ENCODE measurements around the gene NRCAM.

The NRCAM gene

GRCh38 chr7:108225531-108226181, 230.6 kb downstream of the NRCAM start:
- H3K27me3 ChIP-seq (ENCODE audit: control insufficient read depth, insufficient read depth, low read length) = no peaks in the 10 kb centered on the region
- no peak overlapping the region for H3K9ac ChIP-seq (ENCODE audit: low read depth, low read length)
- no peaks in the 10 kb centered on the region for H3K4me1 ChIP-seq (ENCODE audit: control insufficient read depth, insufficient read depth, low read length)
- H3K4me3 ChIP-seq (ENCODE audit: low read depth, low read length) = no peak overlapping the region
- H3K36me3 ChIP-seq (ENCODE audit: control insufficient read depth, insufficient read depth, low read length) = no peaks in the 10 kb centered on the region
- H3K9me3 ChIP-seq (ENCODE audit: control insufficient read depth, insufficient read depth, low read length) = no peaks in the 10 kb centered on the region

DNA sequence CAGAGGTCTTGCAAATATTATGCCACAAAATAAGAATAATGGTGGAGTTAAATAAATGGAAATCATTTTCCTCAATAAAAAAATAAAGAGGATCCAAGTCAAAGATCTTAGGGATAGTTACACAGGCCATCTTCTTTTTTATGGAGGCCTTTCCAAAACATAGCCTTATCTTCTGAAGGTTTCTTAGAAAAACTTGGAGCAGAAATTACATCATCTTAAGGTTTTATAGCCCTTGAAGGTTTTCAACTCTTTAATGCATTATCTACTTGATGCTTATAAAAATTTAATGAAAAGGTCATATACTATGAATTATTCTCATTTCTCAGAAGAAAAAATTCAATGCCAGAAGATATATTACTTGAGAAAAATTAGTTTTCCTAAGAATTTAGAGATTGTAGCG, 231.8 kb downstream of the NRCAM start:
- Histone ChIP-seq H3K4me1 (ENCODE audit: control insufficient read depth, insufficient read depth, low read length) (no peaks in the 10 kb centered on the region), H3K9me3 (ENCODE audit: control insufficient read depth, insufficient read depth, low read length) (no peaks in the 10 kb centered on the region), H3K27me3 (ENCODE audit: control insufficient read depth, insufficient read depth, low read length) (no peaks in the 10 kb centered on the region), H3K36me3 (ENCODE audit: control insufficient read depth, insufficient read depth, low read length) (no peaks in the 10 kb centered on the region), H3K9ac (ENCODE audit: low read depth, low read length) (no peak overlapping the region), H3K4me3 (ENCODE audit: low read depth, low read length) (no peak overlapping the region)

DNA sequence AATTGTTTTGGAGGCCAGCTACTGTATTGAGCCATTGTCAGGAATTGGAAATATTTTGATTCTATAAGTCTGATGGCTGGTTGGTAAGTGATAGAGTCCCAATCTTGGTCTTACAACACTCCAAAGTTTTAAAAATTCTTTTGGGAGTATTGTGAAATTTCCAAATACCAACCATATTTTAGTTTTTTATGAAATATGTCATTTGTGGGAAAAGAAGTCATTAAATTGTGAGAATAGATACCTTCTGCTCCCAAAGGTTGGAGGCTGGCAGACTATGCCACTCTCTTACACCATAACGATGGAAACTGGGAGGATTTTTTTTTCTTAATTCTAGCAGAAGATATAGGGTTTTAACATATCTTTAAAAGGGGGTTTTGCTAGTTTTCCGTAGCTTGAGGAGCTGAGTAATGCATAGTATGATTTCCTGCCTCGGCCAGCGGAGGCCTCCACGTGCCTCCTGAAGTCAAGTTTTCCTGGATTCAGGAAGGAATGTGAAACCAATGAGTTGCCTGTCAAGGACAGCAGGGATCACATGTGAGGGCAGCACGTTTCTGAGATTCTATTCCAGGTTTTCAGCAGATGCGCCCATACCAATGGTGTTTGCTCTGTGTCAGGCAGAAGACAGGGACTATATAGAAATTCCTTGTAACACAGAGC, 233.9 kb downstream of the NRCAM start:
- no peaks in the 10 kb centered on the region for H3K9me3 ChIP-seq (ENCODE audit: control insufficient read depth, insufficient read depth, low read length)
- no peak overlapping the region for H3K4me3 ChIP-seq (ENCODE audit: low read depth, low read length)
- H3K36me3 ChIP-seq (ENCODE audit: control insufficient read depth, insufficient read depth, low read length) = no peaks in the 10 kb centered on the region
- no peaks in the 10 kb centered on the region for H3K27me3 ChIP-seq (ENCODE audit: control insufficient read depth, insufficient read depth, low read length)
- H3K4me1 ChIP-seq (ENCODE audit: control insufficient read depth, insufficient read depth, low read length) = no peaks in the 10 kb centered on the region
- no peak overlapping the region for H3K9ac ChIP-seq (ENCODE audit: low read depth, low read length)

GRCh38 chr7:108211382-108212201, 244.6 kb downstream of the NRCAM start:
- H3K27me3 ChIP-seq (ENCODE audit: control insufficient read depth, insufficient read depth, low read length) = no peaks in the 10 kb centered on the region
- no peak overlapping the region for H3K9ac ChIP-seq (ENCODE audit: low read depth, low read length)
- H3K36me3 ChIP-seq (ENCODE audit: control insufficient read depth, insufficient read depth, low read length) = no peaks in the 10 kb centered on the region
- no peak overlapping the region for H3K4me3 ChIP-seq (ENCODE audit: low read depth, low read length)
- no peaks in the 10 kb centered on the region for H3K9me3 ChIP-seq (ENCODE audit: control insufficient read depth, insufficient read depth, low read length)
- no peaks in the 10 kb centered on the region for H3K4me1 ChIP-seq (ENCODE audit: control insufficient read depth, insufficient read depth, low read length)

- Histone ChIP-seq H3K36me3 (ENCODE audit: control insufficient read depth, insufficient read depth, low read length) (no peaks in the 10 kb centered on the region), H3K27me3 (ENCODE audit: control insufficient read depth, insufficient read depth, low read length) (no peaks in the 10 kb centered on the region), H3K9ac (ENCODE audit: low read depth, low read length) (no peak overlapping the region), H3K4me3 (ENCODE audit: low read depth, low read length) (no peak overlapping the region), H3K9me3 (ENCODE audit: control insufficient read depth, insufficient read depth, low read length) (no peaks in the 10 kb centered on the region), H3K4me1 (ENCODE audit: control insufficient read depth, insufficient read depth, low read length) (no peaks in the 10 kb centered on the region)
Observed at GRCh38 chr7:108210796-108211195, 245.4 kb downstream of the NRCAM start.

GRCh38 chr7:108205311-108205710, 250.9 kb downstream of the NRCAM start:
- Histone ChIP-seq H3K9ac (ENCODE audit: low read depth, low read length) (no peak overlapping the region), H3K27me3 (ENCODE audit: control insufficient read depth, insufficient read depth, low read length) (no peaks in the 10 kb centered on the region), H3K4me1 (ENCODE audit: control insufficient read depth, insufficient read depth, low read length) (no peaks in the 10 kb centered on the region), H3K4me3 (ENCODE audit: low read depth, low read length) (no peak overlapping the region), H3K36me3 (ENCODE audit: control insufficient read depth, insufficient read depth, low read length) (no peaks in the 10 kb centered on the region), H3K9me3 (ENCODE audit: control insufficient read depth, insufficient read depth, low read length) (no peaks in the 10 kb centered on the region)

GRCh38 chr7:108204281-108204796, 251.9 kb downstream of the NRCAM start:
- Histone ChIP-seq H3K4me3 (ENCODE audit: low read depth, low read length) (no peak overlapping the region), H3K9ac (ENCODE audit: low read depth, low read length) (no peak overlapping the region), H3K4me1 (ENCODE audit: control insufficient read depth, insufficient read depth, low read length) (no peaks in the 10 kb centered on the region), H3K36me3 (ENCODE audit: control insufficient read depth, insufficient read depth, low read length) (no peaks in the 10 kb centered on the region), H3K27me3 (ENCODE audit: control insufficient read depth, insufficient read depth, low read length) (no peaks in the 10 kb centered on the region), H3K9me3 (ENCODE audit: control insufficient read depth, insufficient read depth, low read length) (no peaks in the 10 kb centered on the region)

DNA sequence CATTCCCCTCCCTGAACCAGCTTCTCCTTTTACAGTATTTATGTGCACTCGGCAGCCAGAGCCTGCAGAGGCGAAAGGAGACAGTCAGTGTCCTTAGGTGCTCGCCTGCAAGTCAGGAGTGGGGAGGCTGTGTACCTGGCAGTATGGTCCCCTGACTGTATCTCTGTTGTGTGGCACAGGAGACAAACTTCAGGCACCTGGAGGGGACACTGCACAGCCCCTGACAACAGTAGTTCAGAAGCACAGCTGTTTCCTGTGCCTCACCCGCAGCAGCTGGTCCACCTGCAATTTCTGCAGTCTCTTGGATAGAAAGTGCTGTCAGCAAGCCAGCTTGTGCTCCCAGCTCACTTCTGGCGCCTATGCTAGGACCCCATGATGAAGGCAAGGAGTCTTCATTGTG, 252.7 kb downstream of the NRCAM start:
- H3K4me1 ChIP-seq (ENCODE audit: control insufficient read depth, insufficient read depth, low read length) = no peaks in the 10 kb centered on the region
- no peak overlapping the region for H3K4me3 ChIP-seq (ENCODE audit: low read depth, low read length)
- no peaks in the 10 kb centered on the region for H3K27me3 ChIP-seq (ENCODE audit: control insufficient read depth, insufficient read depth, low read length)
- no peaks in the 10 kb centered on the region for H3K36me3 ChIP-seq (ENCODE audit: control insufficient read depth, insufficient read depth, low read length)
- no peaks in the 10 kb centered on the region for H3K9me3 ChIP-seq (ENCODE audit: control insufficient read depth, insufficient read depth, low read length)
- H3K9ac ChIP-seq (ENCODE audit: low read depth, low read length) = no peak overlapping the region

DNA sequence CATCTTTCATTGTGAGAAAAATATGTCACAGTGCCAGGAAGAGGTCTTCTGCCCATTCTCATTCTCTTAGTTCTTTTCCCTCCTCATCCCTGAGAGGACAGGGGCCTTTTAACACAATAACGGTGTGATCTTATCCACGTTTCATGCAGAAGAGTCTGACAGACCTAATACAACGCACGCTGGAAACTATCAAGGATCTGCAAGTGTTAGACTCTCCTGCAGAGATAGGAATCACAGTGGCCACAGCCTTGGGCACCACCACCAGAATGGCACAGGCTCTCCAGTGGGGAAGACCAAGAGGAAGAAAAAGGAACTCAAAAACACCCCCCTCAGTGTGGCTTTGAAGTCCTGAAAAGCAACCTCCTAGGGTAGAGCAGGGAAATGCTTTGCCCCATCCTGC, 253.5 kb downstream of the NRCAM start:
- no peaks in the 10 kb centered on the region for H3K9me3 ChIP-seq (ENCODE audit: control insufficient read depth, insufficient read depth, low read length)
- H3K36me3 ChIP-seq (ENCODE audit: control insufficient read depth, insufficient read depth, low read length) = no peaks in the 10 kb centered on the region
- no peak overlapping the region for H3K9ac ChIP-seq (ENCODE audit: low read depth, low read length)
- H3K4me3 ChIP-seq (ENCODE audit: low read depth, low read length) = no peak overlapping the region
- no peaks in the 10 kb centered on the region for H3K4me1 ChIP-seq (ENCODE audit: control insufficient read depth, insufficient read depth, low read length)
- no peaks in the 10 kb centered on the region for H3K27me3 ChIP-seq (ENCODE audit: control insufficient read depth, insufficient read depth, low read length)

- no peaks in the 10 kb centered on the region for H3K9me3 ChIP-seq (ENCODE audit: control insufficient read depth, insufficient read depth, low read length)
- H3K27me3 ChIP-seq (ENCODE audit: control insufficient read depth, insufficient read depth, low read length) = no peaks in the 10 kb centered on the region
- H3K4me3 ChIP-seq (ENCODE audit: low read depth, low read length) = no peak overlapping the region
- no peaks in the 10 kb centered on the region for H3K36me3 ChIP-seq (ENCODE audit: control insufficient read depth, insufficient read depth, low read length)
- H3K9ac ChIP-seq (ENCODE audit: low read depth, low read length) = no peak overlapping the region
- H3K4me1 ChIP-seq (ENCODE audit: control insufficient read depth, insufficient read depth, low read length) = no peaks in the 10 kb centered on the region
Observed at GRCh38 chr7:108201766-108202165, 254.5 kb downstream of the NRCAM start.

- Histone ChIP-seq H3K4me1 (ENCODE audit: control insufficient read depth, insufficient read depth, low read length) (no peaks in the 10 kb centered on the region), H3K36me3 (ENCODE audit: control insufficient read depth, insufficient read depth, low read length) (no peaks in the 10 kb centered on the region)
Observed at GRCh38 chr7:108200326-108200725, 255.9 kb downstream of the NRCAM start.

More at GRCh38 chr7:108200326-108200725, 255.9 kb downstream of the NRCAM start:
- Histone ChIP-seq H3K9ac (ENCODE audit: low read depth, low read length) (no peak overlapping the region), H3K27me3 (ENCODE audit: control insufficient read depth, insufficient read depth, low read length) (no peaks in the 10 kb centered on the region), H3K9me3 (ENCODE audit: control insufficient read depth, insufficient read depth, low read length) (no peaks in the 10 kb centered on the region), H3K4me3 (ENCODE audit: low read depth, low read length) (no peak overlapping the region)

Data from iPS-15b (cell line).